Gastrocnemius medialis (tissue), 4 donors: ENCODE measurements around the gene WFDC8. TPM values are rescaled to one million over a fixed set of nuclear protein-coding genes. Genes with fewer than 3 reads are reported as not detected.
"Not testable (repeated sequence)": the region's sequence is repeated elsewhere in the genome, so short reads cannot be mapped to it uniquely, and the experiment has no call there.

Experiments
- ATAC-seq, 2 donors: fragments of 150-250 bp; one replicate each; pipeline ENCODE4 v1.9.1; 2016
- DNase-seq, 2 donors: peaks; one replicate each; pipeline ENCODE4 v3.0.0-alpha.2; 2019
- H3K27ac ChIP-seq, 4 donors: fragments of 200-600 bp; sonication (generic); 1 replicate in 1 of 4; 2 replicates in 3 of 4; pipeline ENCODE4 v1.5.1; 2016 to 2018; ENCODE audit warnings: mild to moderate bottlenecking in 2 of 4, moderate library complexity in 1 of 4
- H3K27me3 ChIP-seq, 3 donors: fragments of 200-600 bp; sonication (generic) in 2 of 3; 1 replicate in 1 of 3; 2 replicates in 2 of 3; pipeline versions ENCODE4 v1.5.1 to v1.6.0; 2016 to 2019; ENCODE audit warnings: mild to moderate bottlenecking in 1 of 3, moderate library complexity in 1 of 3
- H3K36me3 ChIP-seq, 2 donors: fragments of 200-600 bp; sonication (generic) in 1 of 2; one replicate each; pipeline ENCODE4 v1.5.1; 2017 to 2018
- H3K4me1 ChIP-seq, 2 donors: fragments of 200-600 bp; sonication (generic) in 1 of 2; one replicate each; pipeline ENCODE4 v1.5.1; 2016 to 2017; ENCODE audit warnings: mild to moderate bottlenecking in 2 of 2
- H3K4me3 ChIP-seq, 4 donors: fragments of 200-600 bp; sonication (generic) in 3 of 4; 1 replicate in 1 of 4; 2 replicates in 3 of 4; pipeline ENCODE4 v1.5.1; 2016 to 2019; ENCODE audit warnings: mild to moderate bottlenecking in 2 of 4
- H3K9me3 ChIP-seq, 3 donors: fragments of 200-600 bp; sonication (generic) in 2 of 3; 1 replicate in 1 of 3; 2 replicates in 2 of 3; pipeline ENCODE4 v1.5.1; 2016 to 2019
- CTCF ChIP-seq, 5 experiments: fragments of 450-650 bp in 3 of 5; fragments of 200-600 bp in 2 of 5; sonication (generic) in 2 of 5; IDR thresholded peaks in 4 of 5; conservative IDR thresholded peaks in 1 of 5; 1 replicate in 4 of 5; 2 replicates in 1 of 5; pipeline ENCODE4 v1.5.1; 2016 to 2019; ENCODE audit warnings: antibody characterized with exemption in 5 of 5, mild to moderate bottlenecking in 3 of 5, moderate library complexity in 3 of 5
- POLR2A ChIP-seq, 2 donors: fragments of 450-650 bp; IDR thresholded peaks; one replicate each; pipeline ENCODE4 v1.6.1; 2017; ENCODE audit warnings: antibody characterized with exemption in 2 of 2, mild to moderate bottlenecking in 2 of 2, moderate library complexity in 2 of 2
- in situ Hi-C, 4 donors: fragments of 200-750 bp; cut with MboI; loops; one replicate each; pipeline versions ENCODE4 v1.15.0 to v1.8.0; 2017; ENCODE audit warnings: low sequenced_read_pairs in 4 of 4
- intact Hi-C: fragments of 100-400 bp; cut with DNase I; formaldehyde crosslinking; loops from one replicate; pipeline ENCODE4 v1.15.1; 2023; ENCODE audit warnings: low total_unique reads
- total RNA-seq, 4 donors: library from RNA; depleted of rRNA; stranded (reverse); fragments of >200 nt; gene quantifications; one replicate each; pipeline versions ENCODE4 v1.1.0 to v1.2.3, GENCODE V29; 2016

Gene WFDC8
- total RNA-seq, 4 donors from 2014 or later = not detected

DNA sequence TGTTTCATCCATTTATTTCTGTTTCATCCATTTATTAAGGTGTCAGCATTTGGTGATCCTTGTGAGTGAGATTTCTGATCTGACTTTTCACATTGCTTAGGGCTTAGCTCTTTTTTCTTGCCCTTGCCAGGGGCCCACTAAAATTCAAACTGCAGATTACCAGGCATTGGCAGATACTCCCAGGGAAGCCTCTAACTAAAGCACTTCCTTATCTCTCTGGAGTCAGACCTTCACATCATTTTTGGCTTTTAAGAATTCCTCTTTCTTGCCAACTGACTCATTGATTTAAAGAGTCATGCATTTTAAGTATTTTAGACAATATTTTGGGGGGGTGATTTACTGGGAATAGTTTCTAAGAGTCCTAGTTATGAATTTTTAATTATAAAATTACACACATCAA is 2.6 kb upstream of the WFDC8 start:
- Histone ChIP-seq H3K4me3 (no peak overlapping the region), H3K4me1 (no peaks in the 10 kb centered on the region), H3K36me3 (no peaks in the 10 kb centered on the region), H3K9me3 (no peaks in the 10 kb centered on the region), H3K27ac (no peak overlapping the region), H3K27me3 (no peaks in the 10 kb centered on the region)
- intact Hi-C loops = no loop called here
- no peak for ATAC-seq
- no peak for TF ChIP-seq POLR2A (IDR thresholded peaks at IDR 0.05)
- in situ Hi-C loops = no loop called here
- DNase-seq = no peak

GRCh38 chr20:45578231-45578630 is 853 bp downstream of the WFDC8 start:
- no peak overlapping the region for H3K4me3 ChIP-seq
- no peaks in the 10 kb centered on the region for H3K27me3 ChIP-seq
- intact Hi-C loops (no loop called here), in situ Hi-C loops (no loop called here)
- H3K9me3 ChIP-seq = no peaks in the 10 kb centered on the region
- H3K27ac ChIP-seq = no peak overlapping the region
- ATAC-seq = no peak
- H3K36me3 ChIP-seq = no peaks in the 10 kb centered on the region
- TF ChIP-seq CTCF (IDR thresholded peaks at IDR 0.05 in 4 of 5, conservative IDR thresholded peaks at IDR 0.05 in 1 of 5) = no peak
- TF ChIP-seq POLR2A (IDR thresholded peaks at IDR 0.05) = no peak
- no peak for DNase-seq
- H3K4me1 ChIP-seq = no peaks in the 10 kb centered on the region

DNA sequence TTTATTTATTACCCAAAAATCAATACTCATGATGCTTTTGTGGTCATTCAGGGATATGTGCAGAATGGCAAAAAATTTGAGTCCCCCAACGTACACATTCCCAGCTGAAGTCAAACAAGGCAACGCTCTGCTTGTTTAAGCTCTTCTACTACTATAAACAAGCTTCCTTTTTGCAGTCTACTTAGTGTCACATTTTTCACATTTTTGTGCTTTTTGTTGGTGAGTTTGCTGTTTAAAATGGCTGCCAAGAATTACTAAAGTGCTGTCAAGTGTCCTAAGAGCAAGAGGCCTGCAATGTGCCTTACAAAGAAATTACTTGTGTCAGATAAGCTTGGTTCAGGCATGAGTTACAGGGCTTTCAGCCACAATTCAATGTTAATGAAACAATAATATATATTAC is 2.1 kb downstream of the WFDC8 start:
- no peak for ATAC-seq
- H3K9me3 ChIP-seq = no peaks in the 10 kb centered on the region
- H3K27me3 ChIP-seq = no peaks in the 10 kb centered on the region
- TF ChIP-seq CTCF (IDR thresholded peaks at IDR 0.05 in 4 of 5, conservative IDR thresholded peaks at IDR 0.05 in 1 of 5) (no peak), POLR2A (IDR thresholded peaks at IDR 0.05) (no peak)
- intact Hi-C loops = no loop called here
- no peaks in the 10 kb centered on the region for H3K36me3 ChIP-seq
- DNase-seq = no peak
- H3K4me1 ChIP-seq = no peaks in the 10 kb centered on the region
- H3K4me3 ChIP-seq = no peak overlapping the region
- H3K27ac ChIP-seq = no peak overlapping the region
- in situ Hi-C loops = no loop called here

- Histone ChIP-seq H3K9me3 (no peaks in the 10 kb centered on the region), H3K27ac (no peak overlapping the region), H3K27me3 (no peaks in the 10 kb centered on the region), H3K4me3 (no peak overlapping the region), H3K4me1 (no peaks in the 10 kb centered on the region), H3K36me3 (no peaks in the 10 kb centered on the region)
- ATAC-seq (no peak), DNase-seq (no peak)
- in situ Hi-C loops = no loop called here
- TF ChIP-seq POLR2A (IDR thresholded peaks at IDR 0.05) (no peak), CTCF (IDR thresholded peaks at IDR 0.05 in 4 of 5, conservative IDR thresholded peaks at IDR 0.05 in 1 of 5) (no peak)
- intact Hi-C loops = no loop called here
Measured at GRCh38 chr20:45575931-45576330, 3.2 kb downstream of the WFDC8 start.

DNA sequence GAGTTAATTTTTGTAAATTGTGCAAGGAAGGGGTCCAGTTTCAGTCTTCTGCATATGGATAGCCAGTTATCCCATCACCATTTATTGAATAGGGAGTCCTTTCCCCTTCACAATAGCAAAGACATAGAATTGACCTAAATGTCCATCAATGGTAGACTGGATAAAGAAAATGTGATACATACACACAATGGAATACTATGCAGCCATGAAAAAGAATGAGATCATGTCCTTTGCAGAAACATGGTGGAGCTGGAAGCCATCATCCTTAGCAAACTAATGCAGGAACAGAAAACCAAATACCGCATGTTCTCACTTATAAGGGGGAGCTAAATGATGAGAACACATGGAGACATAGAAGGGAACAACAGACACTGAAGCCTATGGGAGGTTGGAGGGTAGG is 9.4 kb downstream of the WFDC8 start:
- H3K27me3 ChIP-seq, H3K36me3 ChIP-seq, H3K4me1 ChIP-seq, H3K9me3 ChIP-seq, ATAC-seq, in situ Hi-C loops, H3K4me3 ChIP-seq, intact Hi-C loops, H3K27ac ChIP-seq, DNase-seq: not testable (repeated sequence)

GRCh38 chr20:45564760-45565276 is 14.3 kb downstream of the WFDC8 start:
- DNase-seq (no peak), ATAC-seq (no peak)
- Histone ChIP-seq H3K27me3 (no peaks in the 10 kb centered on the region), H3K36me3 (no peaks in the 10 kb centered on the region), H3K27ac (no peak overlapping the region), H3K4me1 (no peaks in the 10 kb centered on the region), H3K4me3 (no peak overlapping the region), H3K9me3 (no peaks in the 10 kb centered on the region)
- intact Hi-C loops = no loop called here
- TF ChIP-seq POLR2A (IDR thresholded peaks at IDR 0.05) (no peak), CTCF (IDR thresholded peaks at IDR 0.05 in 4 of 5, conservative IDR thresholded peaks at IDR 0.05 in 1 of 5) (no peak)
- in situ Hi-C loops = no loop called here
